Measurements from ENCODE around the gene MAGEA4.

GRCh38 chrX:151921866-151922265 lies 9.2 kb downstream of the MAGEA4 start:
- TF ChIP-seq CTCF (IDR thresholded peaks at IDR 0.05 in 8 of 11, conservative IDR thresholded peaks at IDR 0.05 in 3 of 11) (no peak), POLR2A (IDR thresholded peaks at IDR 0.05) (no peak), POLR2AphosphoS5 (IDR thresholded peaks at IDR 0.05) (no peak)
